C4-2B (cell line): ENCODE data around the gene ELOF1.

Experiments
- ZFX ChIP-seq: fragments of 450-650 bp; IDR thresholded peaks from 2 replicates; pipeline ENCODE4 v1.6.1; 2017
- TF ChIP-seq, protein P1 (sequence below): fragments of 450-650 bp; conservative IDR thresholded peaks from 2 replicates; pipeline ENCODE4 v1.5.1; 2017; ENCODE audit warnings: mild to moderate bottlenecking

DNA sequence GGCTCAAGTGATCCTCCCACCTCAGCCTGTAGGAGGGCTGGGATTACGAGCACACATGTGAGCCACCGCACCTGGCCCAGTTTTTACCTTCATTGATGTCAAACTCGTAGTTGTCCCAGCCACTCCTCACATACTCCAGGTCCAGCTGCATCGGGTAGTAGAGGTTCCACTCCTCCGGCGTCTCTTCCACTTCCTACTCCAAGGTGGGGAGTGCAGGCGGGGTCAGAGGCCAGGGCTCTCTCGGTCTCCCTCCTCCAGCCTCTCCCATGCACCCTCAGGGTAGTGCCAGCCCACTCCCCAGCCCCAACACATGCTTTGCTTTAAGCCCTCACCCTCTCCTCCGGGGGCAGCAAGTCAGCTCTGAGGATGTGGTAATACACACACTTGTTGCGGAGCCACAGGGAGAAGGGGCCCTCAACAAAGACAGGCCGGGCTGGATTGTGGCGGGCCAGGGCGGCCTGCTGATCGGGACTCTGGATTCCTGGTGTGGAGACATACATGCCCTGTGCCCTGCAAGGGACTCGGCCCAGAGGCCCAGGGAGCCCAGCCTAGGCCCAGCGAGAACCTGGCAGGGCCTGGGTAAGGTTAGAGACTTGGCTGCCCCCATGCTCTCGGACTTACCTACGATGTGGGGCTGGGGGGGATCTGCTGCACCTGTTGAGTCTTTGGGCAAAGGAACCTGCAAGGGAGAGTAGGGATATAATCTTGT, 51.5 kb downstream of the ELOF1 start:
- TF ChIP-seq, protein P1, sequence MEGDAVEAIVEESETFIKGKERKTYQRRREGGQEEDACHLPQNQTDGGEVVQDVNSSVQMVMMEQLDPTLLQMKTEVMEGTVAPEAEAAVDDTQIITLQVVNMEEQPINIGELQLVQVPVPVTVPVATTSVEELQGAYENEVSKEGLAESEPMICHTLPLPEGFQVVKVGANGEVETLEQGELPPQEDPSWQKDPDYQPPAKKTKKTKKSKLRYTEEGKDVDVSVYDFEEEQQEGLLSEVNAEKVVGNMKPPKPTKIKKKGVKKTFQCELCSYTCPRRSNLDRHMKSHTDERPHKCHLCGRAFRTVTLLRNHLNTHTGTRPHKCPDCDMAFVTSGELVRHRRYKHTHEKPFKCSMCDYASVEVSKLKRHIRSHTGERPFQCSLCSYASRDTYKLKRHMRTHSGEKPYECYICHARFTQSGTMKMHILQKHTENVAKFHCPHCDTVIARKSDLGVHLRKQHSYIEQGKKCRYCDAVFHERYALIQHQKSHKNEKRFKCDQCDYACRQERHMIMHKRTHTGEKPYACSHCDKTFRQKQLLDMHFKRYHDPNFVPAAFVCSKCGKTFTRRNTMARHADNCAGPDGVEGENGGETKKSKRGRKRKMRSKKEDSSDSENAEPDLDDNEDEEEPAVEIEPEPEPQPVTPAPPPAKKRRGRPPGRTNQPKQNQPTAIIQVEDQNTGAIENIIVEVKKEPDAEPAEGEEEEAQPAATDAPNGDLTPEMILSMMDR, result no peak
- no peak for TF ChIP-seq ZFX
